Head of caudate nucleus (tissue), 42 donors: ENCODE measurements around the gene ZFP37.
A peak's percentile ranks its signal among the peaks of the same experiment; 100 is the strongest.
"Not testable (repeated sequence)": the region's sequence is repeated elsewhere in the genome, so short reads cannot be mapped to it uniquely, and the experiment has no call there.

Experiments
- DNase-seq, 42 donors: peaks; one replicate each; pipeline versions ENCODE4 v3.0.0 to v3.0.0-alpha.2; 2020 to 2021; ENCODE audit warnings: mixed read lengths in 7 of 42
- intact Hi-C: fragments of 100-400 bp; cut with DNase I; formaldehyde crosslinking; loops from one replicate; pipeline ENCODE4 v1.15.0; 2022

Gene ZFP37

GRCh38 chr9:113056191-113057106 is at the start of gene ZFP37:
ZFP37 (minus strand) TSS chr9:113056724; CDS start chr9:113056688, 36 bp downstream.
- intact Hi-C loops, result loop anchor here (10.0 kb wide), 1 partner anchor 348 kb away; the partner anchor contains the start of gene ALAD

DNA sequence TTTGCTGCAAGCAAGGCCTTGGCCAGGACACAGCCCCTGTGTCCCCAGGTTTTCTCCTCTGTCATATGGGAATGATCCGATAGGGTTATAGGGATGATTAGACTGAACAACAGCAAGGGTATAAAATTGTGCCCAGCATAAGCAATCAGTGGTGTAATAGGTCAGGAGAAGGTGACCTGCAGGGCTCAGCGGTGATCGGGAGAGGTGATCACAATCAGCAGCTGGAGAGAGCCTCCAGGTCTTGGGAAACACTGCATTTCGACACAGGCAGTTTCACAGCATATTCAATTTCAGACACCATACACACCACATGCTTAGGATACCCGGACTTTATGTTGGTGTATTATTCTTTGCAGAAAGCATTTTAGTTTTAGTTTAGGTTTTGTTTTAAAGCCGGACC is 48.8 kb upstream of the ZFP37 start:
- intact Hi-C loops, result loop anchor here (10.0 kb wide), 1 partner anchor 181 kb away; no protein-coding TSS in a partner anchor
- not testable (repeated sequence) for DNase-seq

More at GRCh38 chr9:113056191-113057106, at the start of gene ZFP37:
- DNase-seq, result peak; percentile 91 to 99 (median 96)

- intact Hi-C loops, result no loop called here
- DNase-seq, result no peak
Measured at GRCh38 chr9:113095561-113095960, 39.0 kb upstream of the ZFP37 start.

GRCh38 chr9:113089924-113090323 is 33.4 kb upstream of the ZFP37 start:
- intact Hi-C loops, DNase-seq: not testable (repeated sequence)

DNA sequence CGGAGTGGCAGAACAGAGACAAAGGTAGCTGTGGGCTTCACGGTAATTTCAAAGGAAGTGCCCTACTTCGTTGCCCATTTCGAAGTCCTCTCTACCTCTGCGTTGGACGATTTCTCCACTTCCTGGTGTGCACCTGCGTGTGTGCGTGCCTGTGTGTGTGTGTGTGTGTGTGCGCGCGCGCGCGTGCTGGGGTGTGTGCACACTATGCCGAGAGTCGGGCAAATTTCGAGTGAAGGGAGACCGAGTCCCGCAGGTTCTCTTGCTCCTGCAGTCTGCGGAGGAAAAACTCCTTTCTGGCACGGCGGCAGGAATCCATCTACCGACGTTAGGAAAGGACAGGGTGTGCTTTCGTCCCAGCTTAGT is 32.6 kb upstream of the ZFP37 start:
- intact Hi-C loops, DNase-seq: not testable (repeated sequence)

GRCh38 chr9:113088456-113089142 is 32.1 kb upstream of the ZFP37 start:
- not testable (repeated sequence) for DNase-seq

DNA sequence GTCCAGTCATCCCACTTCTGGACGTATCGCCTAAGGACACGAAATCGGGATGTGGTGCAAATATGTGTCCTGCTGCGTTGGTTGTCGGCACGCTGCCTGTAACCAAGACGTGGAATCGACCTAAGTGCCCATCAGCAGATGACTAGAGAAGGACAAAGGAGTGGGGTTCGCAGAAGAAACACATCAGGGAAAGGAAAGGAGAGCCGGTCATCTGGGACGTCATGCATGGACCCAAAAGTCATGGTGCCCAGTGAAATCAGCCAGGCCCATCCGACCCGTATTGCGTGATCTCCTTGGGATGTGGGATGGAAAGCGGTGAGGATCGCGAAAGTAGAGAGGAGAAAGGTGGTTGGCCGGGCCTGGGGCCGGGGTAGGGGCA is 6.4 kb upstream of the ZFP37 start:
- peak in 5 of 42 donors; percentile 4 to 18 (median 14) for DNase-seq
- intact Hi-C loops, result not testable (repeated sequence)

More at GRCh38 chr9:113088456-113089142, 32.1 kb upstream of the ZFP37 start:
- intact Hi-C loops, result not testable (repeated sequence)

DNA sequence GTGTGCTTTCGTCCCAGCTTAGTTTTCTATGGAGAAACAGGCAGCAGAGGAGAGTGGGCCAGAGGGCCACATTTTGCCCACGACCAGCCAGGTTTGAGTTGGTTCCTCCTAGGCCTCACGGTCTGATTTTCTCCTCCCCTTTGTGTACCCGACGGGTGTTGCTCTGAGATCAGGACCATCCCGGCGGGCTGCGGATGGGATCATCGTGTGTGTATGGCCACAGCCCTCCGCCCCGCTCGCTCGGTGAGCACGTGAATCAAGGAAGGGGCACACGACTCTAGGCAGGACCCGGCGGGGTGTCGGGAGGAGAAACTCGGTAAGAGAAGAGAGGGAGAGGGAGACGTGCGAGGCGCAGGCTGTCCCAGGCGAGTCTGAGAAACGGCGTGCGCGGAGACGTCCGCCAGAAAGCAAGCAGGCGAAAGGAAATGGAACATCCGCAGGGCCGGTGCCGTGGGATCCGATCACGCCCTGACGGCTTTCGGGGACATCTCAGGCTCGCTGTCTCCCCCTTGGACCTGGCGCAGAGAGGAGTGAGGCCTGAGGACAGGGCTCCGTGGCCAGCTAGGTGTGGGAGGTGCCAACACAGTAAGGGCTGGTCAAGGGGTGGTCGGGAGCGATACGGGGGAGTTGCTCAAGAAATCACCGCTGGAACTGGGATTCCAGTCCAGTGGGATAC is 5.9 kb upstream of the ZFP37 start:
- intact Hi-C loops, result not testable (repeated sequence)
- DNase-seq, result peak in 2 of 42 donors; percentile 12 to 26

DNA sequence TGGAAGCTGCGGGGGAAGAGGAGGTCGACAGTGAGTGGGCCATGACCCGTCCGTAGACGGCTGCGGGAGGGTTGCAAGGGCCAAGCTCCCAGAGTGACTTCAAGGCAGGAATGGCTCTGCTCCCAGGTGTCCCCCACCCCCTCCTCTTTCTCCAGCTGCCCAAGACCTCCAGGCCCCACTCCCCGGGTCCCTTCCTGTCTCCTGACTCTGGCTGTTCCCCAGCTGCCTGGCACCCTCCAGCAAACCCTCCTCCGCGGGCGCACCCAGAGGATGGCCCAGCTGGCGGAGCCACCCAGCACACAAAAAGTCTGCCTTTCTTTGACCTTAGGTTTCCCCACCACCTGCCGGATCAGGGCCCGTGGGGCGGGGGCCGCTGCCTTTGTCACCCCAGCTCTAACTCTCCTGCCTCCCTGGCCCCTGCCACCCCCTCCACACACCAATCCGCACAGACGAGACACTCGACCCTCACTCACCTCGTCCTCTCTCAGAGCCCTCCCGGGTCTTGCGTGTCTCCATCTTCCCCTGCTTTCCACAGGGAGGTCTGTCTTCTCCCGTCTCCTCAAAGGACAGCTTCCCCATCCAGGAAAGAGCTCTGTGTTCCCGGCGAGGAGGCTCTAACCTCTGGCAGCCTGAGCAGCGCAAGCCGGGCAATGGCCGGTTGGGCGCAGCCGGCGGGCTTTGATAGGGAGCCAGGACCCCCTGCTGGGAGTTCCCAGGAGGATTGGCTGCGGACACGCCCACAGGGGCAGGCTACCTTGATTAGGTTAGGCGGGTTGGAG is 4.7 kb upstream of the ZFP37 start:
- DNase-seq, result peak in 4 of 42 donors; percentile 13 to 38 (median 24)
- intact Hi-C loops, result not testable (repeated sequence)

DNA sequence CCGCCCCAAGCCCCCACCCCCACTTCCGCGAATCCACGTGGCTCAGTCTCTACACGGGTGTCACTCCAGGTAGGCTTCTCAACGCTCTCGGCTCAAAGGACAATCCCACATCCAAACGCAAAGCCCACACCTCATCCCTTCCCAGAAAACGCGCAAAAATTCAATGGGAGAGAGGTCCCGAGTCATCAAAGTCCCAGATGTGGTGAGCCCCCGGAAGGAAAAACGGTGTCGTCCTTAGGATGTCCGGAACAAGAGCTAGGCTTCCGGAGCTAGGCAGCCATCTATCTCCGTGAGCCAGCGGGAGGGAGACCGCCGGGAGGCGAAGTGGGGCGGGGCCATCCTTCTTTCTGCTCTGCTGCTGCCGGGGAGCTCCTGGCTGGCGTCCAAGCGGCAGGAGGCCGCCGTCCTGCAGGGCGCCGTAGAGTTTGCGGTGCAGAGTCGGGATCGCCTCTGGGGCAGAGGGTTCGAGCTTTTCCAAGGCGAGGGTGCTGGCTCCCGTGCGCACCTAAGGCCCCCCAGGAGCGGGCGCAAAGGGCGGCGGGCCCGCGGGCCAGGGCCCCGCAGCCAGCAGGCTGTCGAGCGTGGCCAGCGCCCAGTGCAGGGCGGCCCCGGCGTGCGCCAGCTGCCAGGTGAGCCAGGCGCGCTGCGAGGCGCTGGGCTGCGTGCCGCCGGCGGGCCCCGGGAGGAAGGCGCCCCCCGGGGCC is 3.2 kb upstream of the ZFP37 start:
- intact Hi-C loops, result loop anchor here (10.0 kb wide), 1 partner anchor 345 kb away; the partner anchor contains the start of gene ALAD
- DNase-seq, result peak in 1 of 42 donors; percentile 3

DNA sequence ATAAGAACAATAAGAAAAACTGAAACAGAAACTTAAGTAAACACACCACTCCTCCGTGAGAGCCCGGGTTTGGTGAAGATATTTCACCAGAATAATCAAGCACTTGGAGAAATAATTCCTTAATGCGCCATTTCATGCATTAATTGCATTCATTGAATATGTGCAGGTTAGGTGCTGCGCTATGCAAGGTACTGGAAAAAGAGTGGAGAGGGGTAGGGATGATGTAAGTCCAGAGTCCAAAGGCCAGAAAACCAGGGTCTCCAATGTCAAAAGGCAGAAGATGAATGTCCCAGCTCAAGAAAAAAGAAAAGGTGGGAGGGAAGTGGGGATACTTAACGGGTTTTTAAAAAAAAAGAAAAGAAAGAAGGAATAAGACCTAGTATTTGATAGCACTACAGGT is 669 bp upstream of the ZFP37 start:
- peak in 2 of 42 donors; percentile 2 for DNase-seq
- intact Hi-C loops, result loop anchor here (10.0 kb wide), 1 partner anchor 348 kb away; the partner anchor contains the start of gene ALAD

DNA sequence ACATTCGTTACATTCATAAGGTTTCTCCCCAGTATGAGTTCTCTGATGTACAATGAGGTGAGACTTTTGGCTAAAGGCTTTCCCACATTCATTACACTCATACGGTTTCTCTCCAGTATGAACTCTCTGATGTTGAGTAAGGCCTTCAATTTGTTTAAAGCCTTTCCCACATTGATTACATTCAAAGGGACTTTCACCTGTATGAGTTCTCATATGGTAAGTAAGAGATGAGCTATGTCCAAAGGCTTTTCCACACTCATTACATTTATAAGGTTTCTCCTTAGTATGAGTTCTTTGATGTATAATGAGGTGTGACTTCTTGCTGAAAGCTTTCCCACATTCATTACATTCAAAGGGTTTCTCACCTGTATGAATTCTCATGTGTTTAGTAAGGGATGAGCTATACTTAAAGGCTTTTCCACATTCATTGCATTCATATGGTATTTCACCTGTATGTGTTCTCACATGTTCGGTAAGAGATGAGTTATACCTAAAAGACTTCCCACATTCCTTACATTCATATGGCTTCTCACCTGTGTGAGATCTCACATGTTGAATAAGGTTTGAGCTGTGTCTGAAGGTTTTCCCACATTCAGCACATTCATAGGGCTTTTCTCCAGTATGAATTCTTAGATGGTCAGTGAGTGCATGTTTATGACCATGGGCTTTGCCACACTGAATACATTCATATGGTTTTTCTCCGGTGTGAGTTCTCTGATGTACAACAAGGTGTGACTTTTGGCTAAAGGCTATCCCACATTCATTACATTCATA is 13.5 kb downstream of the ZFP37 start:
- intact Hi-C loops, result no loop called here
- DNase-seq, result no peak

DNA sequence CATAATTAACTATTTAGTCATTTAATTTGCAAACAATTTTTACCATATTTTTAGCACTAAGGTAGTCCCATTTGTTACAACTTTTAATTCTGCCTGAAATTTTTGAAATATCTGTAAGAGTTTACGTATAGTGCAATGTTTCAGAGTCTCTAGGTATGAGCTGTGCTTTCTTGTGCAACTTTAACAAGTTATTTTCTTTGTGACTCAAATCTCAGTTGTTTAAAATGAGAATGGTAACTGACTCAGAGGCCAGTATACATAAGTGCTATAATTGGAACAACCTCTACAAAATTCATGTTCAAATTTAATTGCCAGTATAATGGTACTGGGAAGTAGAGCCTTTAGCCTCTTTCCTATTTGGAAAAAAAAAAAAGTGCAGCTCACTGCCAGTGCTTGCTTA is 30.3 kb downstream of the ZFP37 start:
- no peak for DNase-seq
- intact Hi-C loops, result no loop called here

DNA sequence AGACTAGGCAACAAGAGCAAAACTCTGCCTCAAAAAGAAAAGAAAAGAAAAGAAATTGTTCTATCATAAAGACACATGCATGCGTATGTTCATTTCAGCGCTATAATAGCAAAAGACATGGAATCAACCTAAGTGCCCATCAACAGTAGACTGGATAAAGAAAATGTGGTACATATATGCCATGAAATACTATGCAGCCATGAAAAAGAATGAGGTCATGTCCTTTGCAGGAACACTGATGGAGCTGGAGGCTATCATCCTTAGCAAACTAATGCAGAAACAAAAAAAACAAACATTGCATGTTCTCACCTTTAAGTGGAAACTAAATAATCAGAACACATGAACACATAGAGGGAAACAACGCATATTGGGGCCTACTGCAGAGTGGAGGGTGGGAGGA is 38.3 kb downstream of the ZFP37 start:
- no peak for DNase-seq

DNA sequence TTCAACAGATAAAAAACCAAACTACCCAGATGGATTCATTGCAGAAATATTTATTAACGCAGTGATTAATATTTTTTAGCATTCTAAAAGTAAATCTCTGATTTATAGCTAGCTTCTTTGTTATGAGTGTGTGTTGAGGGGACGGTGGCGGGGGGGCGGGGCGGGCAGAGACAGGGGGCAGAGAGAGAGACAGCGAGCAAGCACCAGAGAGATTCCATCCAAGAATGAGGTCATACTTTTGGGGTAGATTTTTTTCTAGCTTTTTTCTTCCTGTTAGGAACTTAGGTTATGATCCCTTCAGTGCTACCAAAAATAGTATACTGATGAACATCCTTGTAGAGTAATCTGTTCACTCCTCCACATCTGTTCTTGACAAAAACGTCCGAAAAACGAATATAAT is 44.0 kb downstream of the ZFP37 start:
- intact Hi-C loops, result no loop called here
- DNase-seq, result peak in 1 of 42 donors; percentile 3

More for the DNA sequence above, 38.3 kb downstream of the ZFP37 start:
- intact Hi-C loops, result no loop called here

GRCh38 chr9:113011911-113012381 is 44.6 kb downstream of the ZFP37 start, which contains the start of gene ZNF883:
ZNF883 (minus strand) TSS chr9:113012192.
- peak; percentile 69 to 94 (median 84) for DNase-seq
- intact Hi-C loops, result no loop called here

DNA sequence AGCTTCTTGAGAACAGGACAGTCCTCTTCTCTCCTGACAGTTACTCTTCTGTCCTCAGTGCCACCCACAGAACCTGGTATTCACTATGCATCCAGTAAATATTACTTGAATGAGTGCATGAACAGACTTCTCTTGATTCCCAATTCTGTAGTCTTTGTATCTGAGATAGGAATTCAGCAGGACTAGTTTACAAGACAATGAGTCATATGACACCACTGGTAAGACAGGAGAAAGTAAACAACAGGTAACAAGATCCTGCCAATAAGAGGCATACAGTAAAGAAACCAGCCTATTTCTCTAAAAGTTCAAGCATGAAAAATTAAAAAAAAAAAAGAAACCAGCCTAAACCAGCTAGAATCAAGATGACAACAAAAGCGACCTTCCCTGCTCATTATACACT is 50.7 kb downstream of the ZFP37 start:
- no peak for DNase-seq
- intact Hi-C loops, result no loop called here
